Testis (tissue), 3 donors: ENCODE results near the gene ABHD5. TPM values are rescaled to one million over a fixed set of nuclear protein-coding genes. Genes with fewer than 3 reads are reported as not detected.

Experiments
- DNase-seq: peaks from one replicate; pipeline ENCODE4 v3.0.0-alpha.2; 2019
- H3K27ac ChIP-seq, 2 donors: fragments of 200-600 bp; sonication (generic); one replicate each; pipeline ENCODE4 v1.5.1; 2019
- H3K27me3 ChIP-seq: fragments of 200-600 bp; sonication (generic); one replicate; pipeline ENCODE4 v1.5.1; 2019
- H3K36me3 ChIP-seq: fragments of 200-600 bp; sonication (generic); one replicate; pipeline ENCODE4 v1.5.1; 2017; ENCODE audit warnings: low read depth; ENCODE audit errors: missing control alignments
- H3K4me1 ChIP-seq: fragments of 200-600 bp; sonication (generic); one replicate; pipeline ENCODE4 v1.5.1; 2019
- H3K4me3 ChIP-seq, 2 donors: fragments of 200-600 bp; sonication (generic); one replicate each; pipeline ENCODE4 v1.5.1; 2017 to 2019
- H3K9me3 ChIP-seq: fragments of 200-600 bp; sonication (generic); one replicate; pipeline ENCODE4 v1.5.1; 2017
- POLR2A ChIP-seq: fragments of 450-650 bp; IDR thresholded peaks from one replicate; pipeline ENCODE4 v1.6.1; 2017; ENCODE audit warnings: antibody characterized with exemption, mild to moderate bottlenecking, moderate library complexity
- WGBS, 2 donors: methylation state at CpG; one replicate each; pipeline ENCODE4 v1.1.5; 2018; 5-methylcytosine and 5-hydroxymethylcytosine counted together
- intact Hi-C: fragments of 100-400 bp; cut with DNase I; formaldehyde crosslinking; loops from one replicate; pipeline ENCODE4 v1.15.1; 2023; ENCODE audit warnings: low total_unique reads
- polyA plus RNA-seq: library from polyadenylated mRNA; stranded (reverse); fragments of 350-450 nt; fragmentation: Illumina TruSeq; extraction: RNeasy Lipid Tissue Mini Kit (QIAGEN cat#74804); gene quantifications from one replicate; pipeline ENCODE4 v1.2.3, GENCODE V29; 2014; ENCODE audit warnings: low read depth, low replicate concordance; ENCODE audit not compliant: insufficient read depth
- total RNA-seq, 2 donors: library from RNA; depleted of rRNA; stranded (reverse); fragments of >200 nt; gene quantifications; one replicate each; pipeline ENCODE4 v1.2.3, GENCODE V29; 2016
- TF ChIP-seq, protein P1 (sequence below), 3 experiments: fragments of 450-650 bp in 2 of 3; fragments of 200-600 bp in 1 of 3; sonication (generic) in 1 of 3; IDR thresholded peaks; one replicate each; pipeline ENCODE4 v1.5.1; 2016 to 2019; ENCODE audit warnings: antibody characterized with exemption in 3 of 3, mild to moderate bottlenecking in 2 of 3, moderate library complexity in 1 of 3

The ABHD5 gene
- total and polyA plus RNA-seq, 3 donors from 2014 or later: 22.8 to 36.3 (median 25.0) TPM

DNA sequence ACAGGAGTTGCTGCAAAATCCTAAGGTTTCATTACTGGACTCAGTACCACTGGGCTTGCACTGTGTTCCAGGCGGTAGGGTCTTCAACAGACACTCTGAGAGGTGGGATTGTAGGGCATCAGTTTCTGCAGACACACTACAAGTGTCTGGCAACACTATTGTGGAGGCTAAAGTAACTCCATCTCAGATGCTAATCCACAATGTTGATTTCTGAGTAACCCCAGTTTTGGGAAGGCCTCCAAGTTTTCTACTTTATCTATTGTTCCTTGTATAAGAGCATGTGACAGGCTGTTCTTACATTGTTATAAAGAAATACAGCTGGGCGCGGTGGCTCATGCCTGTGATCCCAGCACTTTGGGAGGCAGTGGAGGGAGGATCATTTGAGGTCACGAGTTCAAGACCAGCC lies 2.5 kb upstream of the ABHD5 start:
- peaks cover 6% of the 10 kb centered on the region for H3K4me1 ChIP-seq
- WGBS, 2 donors: 71 to 86% methylated on average over 4 of the region's 4 CpGs
- TF ChIP-seq POLR2A: no peak
- TF ChIP-seq, protein P1, sequence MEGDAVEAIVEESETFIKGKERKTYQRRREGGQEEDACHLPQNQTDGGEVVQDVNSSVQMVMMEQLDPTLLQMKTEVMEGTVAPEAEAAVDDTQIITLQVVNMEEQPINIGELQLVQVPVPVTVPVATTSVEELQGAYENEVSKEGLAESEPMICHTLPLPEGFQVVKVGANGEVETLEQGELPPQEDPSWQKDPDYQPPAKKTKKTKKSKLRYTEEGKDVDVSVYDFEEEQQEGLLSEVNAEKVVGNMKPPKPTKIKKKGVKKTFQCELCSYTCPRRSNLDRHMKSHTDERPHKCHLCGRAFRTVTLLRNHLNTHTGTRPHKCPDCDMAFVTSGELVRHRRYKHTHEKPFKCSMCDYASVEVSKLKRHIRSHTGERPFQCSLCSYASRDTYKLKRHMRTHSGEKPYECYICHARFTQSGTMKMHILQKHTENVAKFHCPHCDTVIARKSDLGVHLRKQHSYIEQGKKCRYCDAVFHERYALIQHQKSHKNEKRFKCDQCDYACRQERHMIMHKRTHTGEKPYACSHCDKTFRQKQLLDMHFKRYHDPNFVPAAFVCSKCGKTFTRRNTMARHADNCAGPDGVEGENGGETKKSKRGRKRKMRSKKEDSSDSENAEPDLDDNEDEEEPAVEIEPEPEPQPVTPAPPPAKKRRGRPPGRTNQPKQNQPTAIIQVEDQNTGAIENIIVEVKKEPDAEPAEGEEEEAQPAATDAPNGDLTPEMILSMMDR (IDR thresholded peaks at IDR 0.05): no peak
- H3K9me3 ChIP-seq: no peaks in the 10 kb centered on the region
- no peaks in the 10 kb centered on the region for H3K27me3 ChIP-seq
- H3K27ac ChIP-seq: no peak overlapping the region
- H3K4me3 ChIP-seq: no peak overlapping the region
- peak; percentile 46 for DNase-seq
- intact Hi-C loops: no loop called here
- H3K36me3 ChIP-seq: no peaks in the 10 kb centered on the region

DNA sequence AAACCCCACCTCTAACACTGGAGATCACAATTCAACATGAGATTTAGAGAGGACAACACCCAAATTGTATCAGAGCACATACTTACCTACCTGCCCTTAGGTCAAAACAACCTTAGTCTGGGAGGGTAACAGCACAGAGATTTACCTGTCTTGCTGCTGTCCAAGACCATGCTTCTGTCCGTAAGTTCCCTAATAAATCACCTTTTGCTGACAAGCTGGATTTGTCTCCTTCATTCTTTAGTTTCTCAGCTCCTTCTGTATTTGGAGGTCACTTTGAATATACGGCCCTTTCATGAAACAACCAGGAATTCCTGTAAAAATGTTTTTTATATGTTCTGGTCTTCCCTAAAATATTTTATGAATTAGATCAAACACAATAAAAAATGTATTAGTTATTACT lies 1.6 kb upstream of the ABHD5 start:
- WGBS, 2 donors: 70 to 92% methylated on average over 2 of the region's 2 CpGs
- H3K9me3 ChIP-seq: no peaks in the 10 kb centered on the region
- intact Hi-C loops: no loop called here
- no peaks in the 10 kb centered on the region for H3K27me3 ChIP-seq
- no peak for DNase-seq
- no peak overlapping the region for H3K4me3 ChIP-seq
- no peak for TF ChIP-seq POLR2A
- TF ChIP-seq, protein P1 (IDR thresholded peaks at IDR 0.05): no peak
- no peak overlapping the region for H3K27ac ChIP-seq
- no peaks in the 10 kb centered on the region for H3K36me3 ChIP-seq
- H3K4me1 ChIP-seq: peaks cover 6% of the 10 kb centered on the region

DNA sequence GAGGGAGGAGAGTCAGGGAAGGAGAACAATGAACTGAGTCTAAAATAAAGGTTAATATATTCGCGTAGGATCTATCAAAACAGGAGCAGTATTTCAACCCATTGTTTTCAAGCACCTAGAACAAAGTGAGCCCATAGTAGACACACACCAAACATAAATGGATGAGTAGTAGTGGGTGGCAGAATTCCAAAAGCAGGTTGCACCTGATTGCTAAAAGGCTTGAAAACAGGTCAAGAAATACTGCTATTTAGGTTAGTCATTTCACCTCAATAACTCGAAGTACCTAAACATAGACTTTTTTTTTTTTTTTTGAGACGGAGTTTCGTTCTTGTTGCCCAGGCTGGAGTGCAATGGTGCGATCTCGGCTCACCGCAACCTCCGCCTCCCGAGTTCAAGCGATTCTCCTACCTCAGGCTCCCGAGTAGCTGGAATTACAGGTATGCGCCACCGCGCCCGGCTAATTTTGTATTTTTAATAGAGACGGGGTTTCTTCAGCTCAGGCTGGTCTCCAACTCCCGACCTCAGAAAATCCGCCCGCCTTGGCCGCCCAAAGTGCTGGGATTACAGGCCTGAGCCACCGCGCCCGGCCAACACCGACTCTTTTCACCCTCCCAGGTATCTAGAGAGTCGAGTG lies 855 bp upstream of the ABHD5 start:
- Histone ChIP-seq H3K4me1 (peaks cover 6% of the 10 kb centered on the region), H3K36me3 (no peaks in the 10 kb centered on the region), H3K4me3 (peak overlapping the region; percentile 81 to 94), H3K27me3 (no peaks in the 10 kb centered on the region), H3K27ac (peak overlapping the region; percentile 79 to 93), H3K9me3 (no peaks in the 10 kb centered on the region)
- intact Hi-C loops: no loop called here
- TF ChIP-seq, protein P1 (IDR thresholded peaks at IDR 0.05): no peak
- TF ChIP-seq POLR2A: no peak
- 15 to 17% methylated on average over 24 to 26 of the region's 26 CpGs for WGBS, 2 donors
- no peak for DNase-seq

DNA sequence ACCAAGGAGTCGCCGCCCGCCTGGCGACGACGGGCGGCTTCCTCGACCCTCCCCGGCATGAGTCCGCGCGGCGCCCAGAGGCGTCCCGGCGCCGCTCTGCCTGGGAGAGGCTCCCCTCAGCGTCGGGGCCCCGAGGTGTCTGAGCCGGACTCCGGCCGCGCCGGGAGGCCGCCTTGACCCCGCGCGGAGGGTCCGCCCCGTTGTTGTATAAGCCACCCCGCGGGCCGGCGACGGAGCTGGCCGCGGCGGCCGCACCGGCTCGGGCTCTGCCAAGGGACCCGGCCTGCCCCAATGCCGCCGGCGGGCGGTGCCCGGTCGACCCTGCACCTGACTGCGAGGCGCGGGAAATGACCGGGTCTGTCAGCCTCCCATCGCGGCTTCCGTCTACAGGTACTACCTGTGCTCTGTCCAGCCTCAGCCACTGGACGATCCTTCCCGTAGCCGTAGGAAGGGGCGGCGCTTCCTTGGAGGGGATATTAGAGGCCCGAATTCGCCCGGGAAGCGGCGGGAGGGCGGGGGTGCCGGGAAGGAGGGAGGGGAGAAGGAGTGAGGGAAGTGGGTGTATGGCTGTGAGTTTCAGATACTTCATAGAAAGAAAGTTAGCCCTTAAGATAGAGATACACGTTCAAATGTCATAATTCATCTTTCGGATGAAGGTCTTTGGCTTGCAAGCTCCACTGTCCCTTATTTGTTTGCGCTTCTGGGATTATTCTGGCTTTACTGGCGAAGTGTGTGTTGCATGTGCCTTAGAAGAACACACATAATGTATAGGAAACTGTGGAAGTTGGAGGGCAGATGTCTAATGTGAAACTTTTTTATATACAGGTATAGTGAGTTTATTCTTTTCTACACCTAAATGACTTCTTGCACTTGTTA lies 620 bp downstream of the ABHD5 start:
- peak; percentile 78 for DNase-seq
- H3K9me3 ChIP-seq: no peaks in the 10 kb centered on the region
- intact Hi-C loops: no loop called here
- H3K4me3 ChIP-seq: peak overlapping the region; percentile 81 to 94
- no peaks in the 10 kb centered on the region for H3K36me3 ChIP-seq
- TF ChIP-seq, protein P1 (IDR thresholded peaks at IDR 0.05): no peak
- TF ChIP-seq POLR2A: no peak
- H3K27me3 ChIP-seq: no peaks in the 10 kb centered on the region
- WGBS, 2 donors: 1% methylated on average over 16 to 29 of the region's 72 CpGs
- H3K4me1 ChIP-seq: peaks cover 6% of the 10 kb centered on the region
- H3K27ac ChIP-seq: peak overlapping the region; percentile 79 to 93
